GM12892 (cell line): ENCODE data around the gene MELTF.

Source experiments
- POLR2A ChIP-seq: IDR thresholded peaks from 2 replicates; pipeline ENCODE4 v1.6.1; 2011; ENCODE audit warnings: low read depth, low read length, control low read depth
- POLR2AphosphoS5 ChIP-seq: IDR thresholded peaks from 2 replicates; pipeline ENCODE4 v1.6.1; 2011; ENCODE audit warnings: low read depth, low read length, control low read depth

- no peak for TF ChIP-seq POLR2A
- TF ChIP-seq POLR2AphosphoS5, result no peak
Measured at GRCh38 chr3:196989721-196990262, 39.8 kb downstream of the MELTF start.
